IMR-90 (cell line): ENCODE measurements around the gene AXL.
"Not testable (repeated sequence)": the region's sequence is repeated elsewhere in the genome, so short reads cannot be mapped to it uniquely, and the experiment has no call there.

Experiments
- BHLHE40 ChIP-seq: fragments of 150-350 bp; IDR thresholded peaks from 2 replicates; pipeline ENCODE4 v1.6.1; 2016; ENCODE audit warnings: mild to moderate bottlenecking, low read depth, low read length
- CEBPB ChIP-seq: IDR thresholded peaks from 2 replicates; pipeline ENCODE4 v1.6.1; 2012; ENCODE audit warnings: low read depth, low read length, improper control_type of control experiment
- CTCF ChIP-seq: conservative IDR thresholded peaks from 2 replicates; pipeline ENCODE4 v1.5.1; 2012; ENCODE audit warnings: mild to moderate bottlenecking, low read depth, low read length, improper control_type of control experiment
- ELK1 ChIP-seq: fragments of 150-350 bp; IDR thresholded peaks from 2 replicates; pipeline ENCODE4 v1.6.1; 2016; ENCODE audit warnings: low read depth, mild to moderate bottlenecking, low read length, moderate library complexity, borderline replicate concordance
- FOS ChIP-seq: fragments of 150-350 bp; IDR thresholded peaks from 2 replicates; pipeline ENCODE4 v1.6.1; 2016; ENCODE audit warnings: low read depth, low read length
- MAZ ChIP-seq: IDR thresholded peaks from 2 replicates; pipeline ENCODE4 v1.6.1; 2012; ENCODE audit warnings: low read depth, mild to moderate bottlenecking, low read length, improper control_type of control experiment, moderate library complexity, borderline replicate concordance
- MXI1 ChIP-seq: IDR thresholded peaks from 2 replicates; pipeline ENCODE4 v1.6.1; 2012; ENCODE audit warnings: low read depth, mild to moderate bottlenecking, low read length, moderate library complexity, borderline replicate concordance
- NFE2L2 ChIP-seq: fragments of 150-350 bp; IDR thresholded peaks from 2 replicates; pipeline ENCODE4 v1.6.1; 2016; ENCODE audit warnings: low read depth, mild to moderate bottlenecking, low read length
- POLR2A ChIP-seq: IDR thresholded peaks from 2 replicates; pipeline ENCODE4 v1.6.1; 2012; ENCODE audit warnings: mild to moderate bottlenecking, low read depth, low read length
- RAD21 ChIP-seq: IDR thresholded peaks from 2 replicates; pipeline ENCODE4 v1.6.1; 2012; ENCODE audit warnings: low read length, improper control_type of control experiment
- RCOR1 ChIP-seq: IDR thresholded peaks from 2 replicates; pipeline ENCODE4 v1.6.1; 2012; ENCODE audit warnings: mild to moderate bottlenecking, low read length, improper control_type of control experiment; ENCODE audit not compliant: insufficient replicate concordance
- USF2 ChIP-seq: fragments of 150-350 bp; IDR thresholded peaks from 2 replicates; pipeline ENCODE4 v1.6.1; 2017; ENCODE audit warnings: mild to moderate bottlenecking, antibody characterized with exemption, low read length, low read depth

- not testable (repeated sequence) for TF ChIP-seq CTCF, POLR2A, MXI1, ELK1, NFE2L2, BHLHE40, CEBPB, USF2, MAZ, RAD21, FOS, RCOR1
Measured at GRCh38 chr19:41180173-41180572, 38.9 kb upstream of the AXL start.
